Astrocyte (in vitro differentiated cells and primary cell): ENCODE data around the gene TRAPPC2. TPM values are rescaled to one million over a fixed set of nuclear protein-coding genes. Genes with fewer than 3 reads are reported as not detected.

Source experiments
- DNase-seq: peaks from one replicate; pipeline ENCODE4 v3.0.0-alpha.2; 2010; ENCODE audit warnings: low read depth
- FAIRE-seq: peaks from 2 replicates; lab custom pipeline; 2011; peaks lifted over from hg19 to GRCh38; lab: Jason Lieb, UNC
- H2AFZ ChIP-seq: 2 replicates; pipeline ENCODE4 v1.6.0; 2012; ENCODE audit warnings: low read depth, low read length, inconsistent platforms
- H3K27ac ChIP-seq: 2 replicates; pipeline ENCODE4 v1.5.1; 2011; ENCODE audit warnings: low read depth, low read length, inconsistent platforms
- H3K27me3 ChIP-seq: 2 replicates; pipeline ENCODE4 v1.6.0; 2011; ENCODE audit warnings: low read length, inconsistent platforms; ENCODE audit not compliant: insufficient read depth
- H3K36me3 ChIP-seq: 2 replicates; pipeline ENCODE4 v1.5.1; 2011; ENCODE audit warnings: low read length, inconsistent platforms; ENCODE audit not compliant: insufficient read depth
- H3K4me1 ChIP-seq: 2 replicates; pipeline ENCODE4 v1.5.1; 2011; ENCODE audit warnings: low read length, inconsistent platforms; ENCODE audit not compliant: insufficient read depth
- H3K4me2 ChIP-seq: 2 replicates; pipeline ENCODE4 v1.6.0; 2012; ENCODE audit warnings: low read length, inconsistent platforms
- H3K4me3 ChIP-seq: 2 replicates; pipeline ENCODE4 v1.5.1; 2011; ENCODE audit warnings: low read depth, mild to moderate bottlenecking, low read length, inconsistent platforms; ENCODE audit not compliant: insufficient read depth
- H3K79me2 ChIP-seq: 2 replicates; pipeline ENCODE4 v1.6.0; 2012; ENCODE audit warnings: mild to moderate bottlenecking, low read length, inconsistent platforms; ENCODE audit not compliant: insufficient read depth
- H3K9ac ChIP-seq: 2 replicates; pipeline ENCODE4 v1.6.0; 2012; ENCODE audit warnings: mild to moderate bottlenecking, low read length, inconsistent platforms
- H3K9me3 ChIP-seq: 2 replicates; pipeline ENCODE4 v1.5.1; 2012; ENCODE audit warnings: low read depth, mild to moderate bottlenecking, low read length, inconsistent platforms; ENCODE audit not compliant: insufficient read depth
- H4K20me1 ChIP-seq: 2 replicates; pipeline ENCODE4 v1.6.0; 2012; ENCODE audit warnings: low read length, inconsistent platforms; ENCODE audit not compliant: insufficient read depth
- H3K27ac Mint-ChIP-seq: one replicate; pipeline ENCODE4 v1.8.0; 2021; ENCODE audit warnings: mild to moderate bottlenecking, mixed read lengths; ENCODE audit not compliant: unreplicated experiment
- H3K27me3 Mint-ChIP-seq: one replicate; pipeline ENCODE4 v1.8.0; 2021; ENCODE audit warnings: low read depth, mixed read lengths; ENCODE audit not compliant: unreplicated experiment
- H3K36me3 Mint-ChIP-seq: one replicate; pipeline ENCODE4 v1.8.0; 2021; ENCODE audit warnings: low read depth, mixed read lengths; ENCODE audit not compliant: unreplicated experiment
- H3K4me1 Mint-ChIP-seq: one replicate; pipeline ENCODE4 v1.8.0; 2021; ENCODE audit warnings: low read depth, mixed read lengths; ENCODE audit not compliant: unreplicated experiment
- H3K4me3 Mint-ChIP-seq: one replicate; pipeline ENCODE4 v1.8.0; 2021; ENCODE audit warnings: mild to moderate bottlenecking, moderate library complexity, mixed read lengths; ENCODE audit not compliant: unreplicated experiment
- H3K9me3 Mint-ChIP-seq: one replicate; pipeline ENCODE4 v1.8.0; 2021; ENCODE audit warnings: mild to moderate bottlenecking, mixed read lengths; ENCODE audit not compliant: unreplicated experiment
- CTCF ChIP-seq: IDR thresholded peaks from 2 replicates; pipeline ENCODE4 v1.5.1; 2011; ENCODE audit warnings: low read depth, mild to moderate bottlenecking, inconsistent platforms, low read length, moderate library complexity; ENCODE audit not compliant: insufficient read depth
- EZH2 ChIP-seq: IDR thresholded peaks from 2 replicates; pipeline ENCODE4 v1.6.1; 2012; ENCODE audit warnings: mild to moderate bottlenecking, low read length, inconsistent platforms; ENCODE audit not compliant: insufficient read depth
- total RNA-seq: library from RNA; stranded (reverse); gene quantifications from 2 replicates; pipeline ENCODE4 v1.2.1, GENCODE V29; 2021

TRAPPC2 gene
- total RNA-seq, 1 donor from 2014 or later: 17.0 TPM

- Mint-ChIP-seq H3K9me3 (no peaks in the 10 kb centered on the region), H3K36me3 (peaks cover 6% of the 10 kb centered on the region), H3K27me3 (no peaks in the 10 kb centered on the region), H3K4me1 (peaks cover 14% of the 10 kb centered on the region), H3K4me3 (no peak overlapping the region), H3K27ac (peak overlapping the region; percentile 83)
- H3K9ac ChIP-seq: no peak overlapping the region
- no peaks in the 10 kb centered on the region for H3K27me3 ChIP-seq
- H3K36me3 ChIP-seq: peaks cover 14% of the 10 kb centered on the region
- no peak overlapping the region for H3K4me3 ChIP-seq
- H2AFZ ChIP-seq: no peak overlapping the region
- H4K20me1 ChIP-seq: no peaks in the 10 kb centered on the region
- peaks cover 20% of the 10 kb centered on the region for H3K79me2 ChIP-seq
- H3K4me2 ChIP-seq: no peak overlapping the region
- DNase-seq (no peak), FAIRE-seq (no peak)
- no peak for TF ChIP-seq EZH2
- TF ChIP-seq CTCF: no peak
- H3K27ac ChIP-seq: peak overlapping the region; percentile 94
- H3K4me1 ChIP-seq: peaks cover 12% of the 10 kb centered on the region
- no peaks in the 10 kb centered on the region for H3K9me3 ChIP-seq
Observed at GRCh38 chrX:13716905-13717304, 17.5 kb downstream of the TRAPPC2 start.

GRCh38 chrX:13716455-13716854 lies 18.0 kb downstream of the TRAPPC2 start:
- Mint-ChIP-seq H3K27me3 (no peaks in the 10 kb centered on the region), H3K27ac (no peak overlapping the region), H3K4me1 (peaks cover 12% of the 10 kb centered on the region), H3K4me3 (no peak overlapping the region), H3K9me3 (no peaks in the 10 kb centered on the region), H3K36me3 (peaks cover 10% of the 10 kb centered on the region)
- Histone ChIP-seq H3K27ac (no peak overlapping the region), H3K4me1 (peaks cover 8% of the 10 kb centered on the region), H3K4me2 (no peak overlapping the region), H3K27me3 (no peaks in the 10 kb centered on the region), H3K4me3 (no peak overlapping the region), H2AFZ (no peak overlapping the region), H4K20me1 (no peaks in the 10 kb centered on the region), H3K79me2 (peaks cover 20% of the 10 kb centered on the region), H3K36me3 (peaks cover 17% of the 10 kb centered on the region), H3K9ac (no peak overlapping the region), H3K9me3 (no peaks in the 10 kb centered on the region)
- FAIRE-seq (peak; percentile 47), DNase-seq (no peak)
- TF ChIP-seq CTCF: no peak
- no peak for TF ChIP-seq EZH2

GRCh38 chrX:13711141-13711540 lies 23.3 kb downstream of the TRAPPC2 start:
- H3K27ac ChIP-seq: no peak overlapping the region
- TF ChIP-seq EZH2: no peak
- no peak for TF ChIP-seq CTCF
- peaks cover 13% of the 10 kb centered on the region for H3K79me2 ChIP-seq
- Mint-ChIP-seq H3K36me3 (peaks cover 7% of the 10 kb centered on the region), H3K27ac (no peak overlapping the region), H3K4me3 (no peak overlapping the region), H3K27me3 (no peaks in the 10 kb centered on the region), H3K9me3 (no peaks in the 10 kb centered on the region), H3K4me1 (no peaks in the 10 kb centered on the region)
- no peaks in the 10 kb centered on the region for H3K27me3 ChIP-seq
- H3K4me3 ChIP-seq: no peak overlapping the region
- H3K9ac ChIP-seq: no peak overlapping the region
- no peaks in the 10 kb centered on the region for H3K4me1 ChIP-seq
- no peak overlapping the region for H3K4me2 ChIP-seq
- FAIRE-seq: peak; percentile 45
- H3K36me3 ChIP-seq: peaks cover 15% of the 10 kb centered on the region
- H2AFZ ChIP-seq: no peak overlapping the region
- H3K9me3 ChIP-seq: no peaks in the 10 kb centered on the region
- no peaks in the 10 kb centered on the region for H4K20me1 ChIP-seq
- no peak for DNase-seq
